Activated CD4-positive, alpha-beta T cell treated with anti-CD3 and anti-CD28 coated beads, Interleukin-2, amount 10 ng/mL, durations not matched to agents 24 days and 14 days (primary cell): ENCODE data around the gene EIF6. TPM values are rescaled to one million over a fixed set of nuclear protein-coding genes. Genes with fewer than 3 reads are reported as not detected.
A peak's percentile ranks its signal among the peaks of the same experiment; 100 is the strongest.

Source experiments
- DNase-seq: peaks from one replicate; pipeline ENCODE4 v3.0.0; 2022
- H3K27ac Mint-ChIP-seq: one replicate; pipeline ENCODE4 v1.8.0; 2022; ENCODE audit warnings: mild to moderate bottlenecking, mixed read lengths
- H3K27me3 Mint-ChIP-seq: one replicate; pipeline ENCODE4 v1.8.0; 2022; ENCODE audit warnings: mixed read lengths
- H3K36me3 Mint-ChIP-seq: one replicate; pipeline ENCODE4 v1.8.0; 2022; ENCODE audit warnings: low read depth, mild to moderate bottlenecking, mixed read lengths
- H3K4me1 Mint-ChIP-seq: one replicate; pipeline ENCODE4 v1.8.0; 2021; ENCODE audit warnings: mixed read lengths
- H3K4me3 Mint-ChIP-seq: one replicate; pipeline ENCODE4 v1.8.0; 2022; ENCODE audit warnings: mild to moderate bottlenecking, moderate library complexity, mixed read lengths
- H3K9me3 Mint-ChIP-seq: one replicate; pipeline ENCODE4 v1.8.0; 2021; ENCODE audit warnings: mixed read lengths
- intact Hi-C: fragments of 100-400 bp; cut with micrococcal nuclease; formaldehyde crosslinking; loops from one replicate; pipeline ENCODE4 v1.15.1; 2023
- total RNA-seq: library from RNA; stranded (reverse); gene quantifications from 2 replicates; pipeline ENCODE4 v1.2.3, GENCODE V29; 2022

EIF6 gene
- total RNA-seq, 1 donor from 2014 or later, result 211 TPM

GRCh38 chr20:35305682-35306556 is 21.3 kb upstream of the EIF6 start:
- Mint-ChIP-seq H3K36me3 (peaks cover 6% of the 10 kb centered on the region), H3K27me3 (no peaks in the 10 kb centered on the region), H3K27ac (peak overlapping the region; percentile 92), H3K4me3 (peak overlapping the region; percentile 71), H3K9me3 (no peaks in the 10 kb centered on the region), H3K4me1 (peaks cover 43% of the 10 kb centered on the region)
- DNase-seq, result peak; percentile 86
- intact Hi-C loops, result loop anchor here (1.0 to 10.0 kb wide), 3 partner anchors 21 to 309 kb away; partner anchors contain the start of genes EIF6 and SPAG4

GRCh38 chr20:35304956-35305355 is 20.4 kb upstream of the EIF6 start:
- DNase-seq, result no peak
- no peak overlapping the region for H3K4me3 Mint-ChIP-seq
- peaks cover 41% of the 10 kb centered on the region for H3K4me1 Mint-ChIP-seq
- peaks cover 4% of the 10 kb centered on the region for H3K36me3 Mint-ChIP-seq
- intact Hi-C loops, result loop anchor here (1.0 to 10.0 kb wide), 6 partner anchors 7 to 310 kb away; partner anchors contain the start of genes EIF6 and SPAG4
- H3K27ac Mint-ChIP-seq, result peak overlapping the region; percentile 92
- no peaks in the 10 kb centered on the region for H3K9me3 Mint-ChIP-seq
- no peaks in the 10 kb centered on the region for H3K27me3 Mint-ChIP-seq

DNA sequence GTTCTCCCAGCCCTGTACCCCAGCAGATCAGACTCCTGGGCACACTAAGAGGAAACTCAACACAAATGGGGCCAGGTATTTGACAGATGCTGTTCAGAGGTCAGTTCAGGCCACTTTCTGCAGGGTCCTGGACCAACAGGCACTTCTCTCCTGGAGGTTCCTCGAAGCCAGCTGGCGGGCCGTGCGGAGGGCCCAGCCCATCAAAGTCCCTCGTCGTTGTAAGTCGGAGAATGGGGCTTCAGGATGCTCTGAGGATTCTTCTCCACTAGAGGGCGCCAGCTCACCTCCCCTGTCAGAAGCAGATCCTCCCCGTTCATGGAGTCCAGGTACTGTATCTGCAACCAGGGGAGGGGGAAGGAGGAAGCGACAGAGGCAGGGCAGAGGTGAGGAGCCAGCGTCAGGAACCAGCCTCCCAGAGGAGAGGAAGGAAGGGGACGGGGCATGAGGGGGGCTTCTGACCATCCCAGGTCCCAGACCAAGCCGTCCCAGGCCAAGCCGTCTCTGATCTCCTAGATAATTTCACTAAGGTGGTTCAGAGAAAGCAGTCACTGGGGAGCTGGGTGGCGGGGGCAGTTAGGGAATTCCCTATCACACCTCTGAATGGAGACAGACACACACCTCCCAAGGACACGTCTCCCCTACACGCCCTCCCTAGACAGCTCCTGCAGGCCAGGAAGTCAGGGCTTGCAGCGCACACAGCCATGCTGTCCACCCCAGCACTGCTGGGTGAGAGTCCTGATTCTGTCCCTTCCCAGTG is 19.3 kb upstream of the EIF6 start:
- Mint-ChIP-seq H3K9me3 (no peaks in the 10 kb centered on the region), H3K36me3 (peaks cover 3% of the 10 kb centered on the region), H3K27me3 (no peaks in the 10 kb centered on the region), H3K4me3 (no peak overlapping the region), H3K4me1 (peaks cover 41% of the 10 kb centered on the region), H3K27ac (peak overlapping the region; percentile 78)
- intact Hi-C loops, result loop anchor here (1.0 to 10.0 kb wide), 5 partner anchors 8 to 311 kb away; partner anchors contain the start of genes EIF6 and SPAG4
- DNase-seq, result peak; percentile 95

- peaks cover 41% of the 10 kb centered on the region for H3K4me1 Mint-ChIP-seq
- intact Hi-C loops, result loop anchor here (10.0 kb wide), 1 partner anchor 311 kb away; the partner anchor contains the start of gene SPAG4
- DNase-seq, result no peak
- no peak overlapping the region for H3K4me3 Mint-ChIP-seq
- H3K9me3 Mint-ChIP-seq, result no peaks in the 10 kb centered on the region
- H3K36me3 Mint-ChIP-seq, result peaks cover 3% of the 10 kb centered on the region
- no peak overlapping the region for H3K27ac Mint-ChIP-seq
- no peaks in the 10 kb centered on the region for H3K27me3 Mint-ChIP-seq
These were observed 18.8 kb upstream of the EIF6 start for GRCh38 chr20:35303382-35303734.

GRCh38 chr20:35302421-35303335 is 18.1 kb upstream of the EIF6 start:
- DNase-seq, result no peak
- Mint-ChIP-seq H3K4me3 (no peak overlapping the region), H3K27me3 (no peaks in the 10 kb centered on the region), H3K4me1 (peaks cover 38% of the 10 kb centered on the region), H3K36me3 (peaks cover 3% of the 10 kb centered on the region), H3K27ac (no peak overlapping the region), H3K9me3 (no peaks in the 10 kb centered on the region)
- intact Hi-C loops, result loop anchor here (10.0 kb wide), 1 partner anchor 312 kb away; the partner anchor contains the start of gene SPAG4

DNA sequence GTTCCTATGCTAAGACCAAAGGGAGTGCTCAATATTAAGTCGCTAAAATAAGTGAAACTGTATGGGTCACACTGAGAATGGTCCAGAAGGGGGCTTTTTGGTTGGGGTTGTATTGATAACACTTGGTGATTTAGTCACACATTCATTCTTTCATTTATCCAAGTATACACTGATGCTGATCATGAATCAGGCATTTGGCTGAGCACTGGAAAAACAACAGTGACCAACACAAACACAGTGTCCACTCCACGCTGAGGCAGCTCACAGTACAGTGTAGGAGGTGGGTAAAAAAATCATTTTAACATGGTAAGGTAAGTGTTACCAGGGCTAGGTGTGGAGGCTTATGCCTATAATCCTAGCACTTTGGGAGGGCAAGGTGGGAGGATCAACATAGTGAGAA is 16.9 kb upstream of the EIF6 start:
- no peaks in the 10 kb centered on the region for H3K27me3 Mint-ChIP-seq
- intact Hi-C loops, result loop anchor here (10.0 kb wide), 1 partner anchor 313 kb away; the partner anchor contains the start of gene SPAG4
- peaks cover 3% of the 10 kb centered on the region for H3K36me3 Mint-ChIP-seq

DNA sequence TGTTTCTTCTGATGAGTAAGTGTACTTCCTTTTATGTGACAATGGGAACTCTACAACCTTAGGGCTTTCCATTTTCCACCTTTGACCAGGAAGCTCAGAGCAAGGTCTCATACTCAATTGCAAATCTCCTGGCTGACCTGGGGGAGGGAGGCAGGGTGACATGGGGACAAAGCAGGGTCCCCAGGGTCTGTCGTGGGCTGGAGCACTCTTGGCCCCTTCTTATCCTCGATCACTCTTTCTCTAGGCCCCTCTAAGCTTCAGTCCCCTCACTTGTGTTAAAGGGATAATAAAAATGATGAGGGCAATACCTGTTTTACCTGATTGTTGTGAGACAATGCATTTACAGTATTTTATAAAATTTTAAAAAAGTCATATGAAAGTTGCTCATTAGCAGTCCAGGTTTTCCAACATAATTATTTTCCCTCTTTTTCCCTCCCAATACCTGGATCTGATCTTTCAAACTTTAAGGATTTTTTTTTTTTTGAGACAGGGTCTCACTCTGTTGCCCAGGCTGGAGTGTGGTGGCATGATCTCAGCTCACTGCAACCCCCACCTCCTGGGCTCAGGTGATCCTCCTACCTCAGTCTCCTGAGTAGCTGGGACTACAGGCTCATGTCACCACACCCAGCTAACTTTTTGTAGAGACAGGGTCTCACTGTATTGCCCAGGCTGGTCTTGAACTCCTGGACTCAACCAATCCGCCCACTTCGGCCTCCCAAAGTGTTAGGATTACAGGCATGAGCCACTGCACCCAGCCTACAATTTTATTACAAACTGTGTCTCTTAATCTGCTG is 16.1 kb upstream of the EIF6 start:
- peaks cover 20% of the 10 kb centered on the region for H3K4me1 Mint-ChIP-seq
- no peak overlapping the region for H3K4me3 Mint-ChIP-seq
- DNase-seq, result no peak
- H3K27me3 Mint-ChIP-seq, result peaks cover 1% of the 10 kb centered on the region
- no peaks in the 10 kb centered on the region for H3K9me3 Mint-ChIP-seq
- intact Hi-C loops, result loop anchor here (10.0 kb wide), 1 partner anchor 314 kb away; the partner anchor contains the start of gene SPAG4
- H3K27ac Mint-ChIP-seq, result no peak overlapping the region
- no peaks in the 10 kb centered on the region for H3K36me3 Mint-ChIP-seq

More for the DNA sequence above, 16.9 kb upstream of the EIF6 start:
- no peaks in the 10 kb centered on the region for H3K9me3 Mint-ChIP-seq
- no peak for DNase-seq
- H3K27ac Mint-ChIP-seq, result no peak overlapping the region
- H3K4me3 Mint-ChIP-seq, result no peak overlapping the region
- peaks cover 27% of the 10 kb centered on the region for H3K4me1 Mint-ChIP-seq

GRCh38 chr20:35299780-35300179 is 15.2 kb upstream of the EIF6 start:
- no peak overlapping the region for H3K4me3 Mint-ChIP-seq
- H3K36me3 Mint-ChIP-seq, result no peaks in the 10 kb centered on the region
- intact Hi-C loops, result loop anchor here (10.0 kb wide), 1 partner anchor 315 kb away; the partner anchor contains the start of gene SPAG4
- peaks cover 13% of the 10 kb centered on the region for H3K4me1 Mint-ChIP-seq
- H3K27ac Mint-ChIP-seq, result no peak overlapping the region
- no peak for DNase-seq
- no peaks in the 10 kb centered on the region for H3K9me3 Mint-ChIP-seq
- peaks cover 3% of the 10 kb centered on the region for H3K27me3 Mint-ChIP-seq

GRCh38 chr20:35298264-35298663 is 13.7 kb upstream of the EIF6 start:
- intact Hi-C loops, result no loop called here
- no peak for DNase-seq
- H3K4me3 Mint-ChIP-seq, result no peak overlapping the region
- H3K9me3 Mint-ChIP-seq, result no peaks in the 10 kb centered on the region
- peaks cover 8% of the 10 kb centered on the region for H3K27me3 Mint-ChIP-seq
- H3K27ac Mint-ChIP-seq, result no peak overlapping the region
- H3K4me1 Mint-ChIP-seq, result no peaks in the 10 kb centered on the region
- H3K36me3 Mint-ChIP-seq, result no peaks in the 10 kb centered on the region

- no peak for DNase-seq
- no peak overlapping the region for H3K27ac Mint-ChIP-seq
- H3K9me3 Mint-ChIP-seq, result no peaks in the 10 kb centered on the region
- intact Hi-C loops, result no loop called here
- H3K36me3 Mint-ChIP-seq, result no peaks in the 10 kb centered on the region
- no peak overlapping the region for H3K4me3 Mint-ChIP-seq
- peaks cover 10% of the 10 kb centered on the region for H3K27me3 Mint-ChIP-seq
- H3K4me1 Mint-ChIP-seq, result no peaks in the 10 kb centered on the region
These were observed 13.2 kb upstream of the EIF6 start for GRCh38 chr20:35297740-35298139.

DNA sequence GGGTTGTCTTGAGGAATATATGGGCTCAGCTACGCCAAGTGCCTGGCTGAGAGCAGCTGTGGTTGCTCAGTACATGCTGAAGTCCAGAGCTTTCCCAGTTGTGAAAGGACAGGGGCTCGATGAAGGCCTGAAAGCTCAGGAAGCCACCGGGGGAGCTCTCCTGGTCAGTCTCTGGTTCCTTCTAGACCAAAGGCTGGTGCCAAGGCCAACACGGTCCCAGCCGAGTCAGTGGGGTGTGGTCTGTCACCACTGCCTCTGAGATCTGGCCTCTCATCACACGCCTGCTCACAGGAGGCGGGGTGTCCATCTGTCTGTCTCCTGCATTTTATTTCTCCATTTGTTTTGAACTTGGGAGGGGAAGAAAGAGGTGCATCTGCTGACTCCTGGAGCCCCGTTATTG is 12.6 kb upstream of the EIF6 start:
- no peak overlapping the region for H3K4me3 Mint-ChIP-seq
- H3K27me3 Mint-ChIP-seq, result peaks cover 11% of the 10 kb centered on the region
- H3K9me3 Mint-ChIP-seq, result no peaks in the 10 kb centered on the region
- intact Hi-C loops, result no loop called here
- H3K27ac Mint-ChIP-seq, result no peak overlapping the region
- DNase-seq, result no peak
- no peaks in the 10 kb centered on the region for H3K36me3 Mint-ChIP-seq
- H3K4me1 Mint-ChIP-seq, result no peaks in the 10 kb centered on the region

GRCh38 chr20:35296101-35296554 is 11.6 kb upstream of the EIF6 start:
- H3K27me3 Mint-ChIP-seq, result peaks cover 12% of the 10 kb centered on the region
- H3K4me1 Mint-ChIP-seq, result no peaks in the 10 kb centered on the region
- H3K36me3 Mint-ChIP-seq, result no peaks in the 10 kb centered on the region
- H3K27ac Mint-ChIP-seq, result no peak overlapping the region
- intact Hi-C loops, result no loop called here
- H3K4me3 Mint-ChIP-seq, result no peak overlapping the region
- no peaks in the 10 kb centered on the region for H3K9me3 Mint-ChIP-seq
- DNase-seq, result no peak
